GM12891 (cell line): Measurements from ENCODE around the gene PRDM16.

Source experiments
- DNase-seq: peaks from one replicate; pipeline ENCODE4 v3.0.0; 2011; ENCODE audit warnings: low spot score; ENCODE audit not compliant: insufficient read length
- FAIRE-seq: peaks from 2 replicates; lab custom pipeline; 2011; peaks lifted over from hg19 to GRCh38; lab: Jason Lieb, UNC
- PAX5 ChIP-seq: IDR thresholded peaks from 2 replicates; pipeline ENCODE4 v1.6.1; 2011; ENCODE audit warnings: low read length, moderate library complexity, mild to moderate bottlenecking; ENCODE audit not compliant: insufficient read depth, severe bottlenecking
- POLR2A ChIP-seq: IDR thresholded peaks from 2 replicates; pipeline ENCODE4 v1.6.1; 2011; ENCODE audit warnings: low read depth, low read length, control low read depth
- POLR2AphosphoS5 ChIP-seq: IDR thresholded peaks from 2 replicates; pipeline ENCODE4 v1.6.1; 2011; ENCODE audit warnings: low read depth, low read length, control low read depth
- POU2F2 ChIP-seq: IDR thresholded peaks from 2 replicates; pipeline ENCODE4 v1.6.1; 2011; ENCODE audit warnings: low read depth, mild to moderate bottlenecking, control low read depth, low read length, moderate library complexity
- SPI1 ChIP-seq: IDR thresholded peaks from 2 replicates; pipeline ENCODE4 v1.6.1; 2011; ENCODE audit warnings: low read depth, low read length, control low read depth
- TAF1 ChIP-seq: IDR thresholded peaks from 2 replicates; pipeline ENCODE4 v1.6.1; 2011; ENCODE audit warnings: low read depth, low read length, control low read depth

PRDM16 gene

GRCh38 chr1:3436451-3436850 lies 367.4 kb downstream of the PRDM16 start:
- no peak for FAIRE-seq
- TF ChIP-seq POLR2AphosphoS5, result no peak
- TF ChIP-seq SPI1, result no peak
- TF ChIP-seq TAF1, result no peak
- TF ChIP-seq POU2F2, result no peak
- no peak for TF ChIP-seq PAX5
- no peak for DNase-seq

- no peak for DNase-seq
- FAIRE-seq, result no peak
These were observed 367.9 kb downstream of the PRDM16 start for GRCh38 chr1:3436901-3437300.

GRCh38 chr1:3438661-3439180 lies 369.7 kb downstream of the PRDM16 start:
- TF ChIP-seq POLR2AphosphoS5 (no peak), POU2F2 (no peak), POLR2A (no peak), PAX5 (no peak), TAF1 (no peak), SPI1 (no peak)
- FAIRE-seq, result no peak
- no peak for DNase-seq

More at GRCh38 chr1:3436901-3437300, 367.9 kb downstream of the PRDM16 start:
- TF ChIP-seq PAX5 (no peak), POU2F2 (no peak), POLR2AphosphoS5 (no peak), TAF1 (no peak), POLR2A (no peak)

- TF ChIP-seq SPI1 (no peak), PAX5 (no peak), POU2F2 (no peak), TAF1 (no peak), POLR2A (no peak), POLR2AphosphoS5 (no peak)
- no peak for FAIRE-seq
- DNase-seq, result no peak
These were observed 370.6 kb downstream of the PRDM16 start for GRCh38 chr1:3439346-3440299.

- no peak for FAIRE-seq
- no peak for TF ChIP-seq POLR2A
- no peak for DNase-seq
These were observed 371.3 kb downstream of the PRDM16 start for GRCh38 chr1:3440300-3440681.

GRCh38 chr1:3440711-3441409 lies 371.9 kb downstream of the PRDM16 start:
- FAIRE-seq (no peak), DNase-seq (no peak)
- TF ChIP-seq TAF1, result no peak
- TF ChIP-seq PAX5, result no peak
- no peak for TF ChIP-seq POLR2AphosphoS5
- TF ChIP-seq SPI1, result no peak
- TF ChIP-seq POLR2A, result no peak
- no peak for TF ChIP-seq POU2F2

- no peak for DNase-seq
- TF ChIP-seq POLR2AphosphoS5, result no peak
- TF ChIP-seq TAF1, result no peak
- no peak for TF ChIP-seq POLR2A
- no peak for TF ChIP-seq SPI1
- no peak for TF ChIP-seq POU2F2
- TF ChIP-seq PAX5, result no peak
- FAIRE-seq, result no peak
These were observed 372.4 kb downstream of the PRDM16 start for GRCh38 chr1:3441410-3441847.

- no peak for FAIRE-seq
- TF ChIP-seq PAX5 (no peak), POU2F2 (no peak), POLR2AphosphoS5 (no peak), SPI1 (no peak), POLR2A (no peak), TAF1 (no peak)
- no peak for DNase-seq
These were observed 372.9 kb downstream of the PRDM16 start for GRCh38 chr1:3441880-3442279.

- FAIRE-seq, result no peak
- TF ChIP-seq PAX5 (no peak), POU2F2 (no peak), SPI1 (no peak), POLR2AphosphoS5 (no peak)
- DNase-seq, result no peak
These were observed 373.3 kb downstream of the PRDM16 start for GRCh38 chr1:3442331-3442730.

- TF ChIP-seq POU2F2 (no peak), POLR2AphosphoS5 (no peak), POLR2A (no peak), SPI1 (no peak), PAX5 (no peak), TAF1 (no peak)
- no peak for FAIRE-seq
- DNase-seq, result no peak
These were observed 373.9 kb downstream of the PRDM16 start for GRCh38 chr1:3442901-3443300.
